ENCODE data around the gene CLDN11.

- no peak for TF ChIP-seq CHD1 (IDR thresholded peaks at IDR 0.05; ENCODE audit: low read depth, low read length)
- peak; percentile 39 to 95 (median 94) for TF ChIP-seq CTCF (IDR thresholded peaks at IDR 0.05; ENCODE audit: control extremely low read depth in 1 of 3, insufficient read depth in 1 of 3, low read depth in 1 of 3, low read length in 3 of 3)
- no peak for TF ChIP-seq EP300 (IDR thresholded peaks at IDR 0.05; ENCODE audit: borderline replicate concordance in 1 of 2, low read depth in 2 of 2, low read length in 2 of 2)
- TF ChIP-seq EZH2 (IDR thresholded peaks at IDR 0.05; ENCODE audit: low read depth, low read length, severe bottlenecking): no peak
- no peak for TF ChIP-seq EGR1 (IDR thresholded peaks at IDR 0.05; ENCODE audit: borderline replicate concordance, low read depth, low read length)
- no peak for TF ChIP-seq POLR2AphosphoS5 (IDR thresholded peaks at IDR 0.05; ENCODE audit: low read depth, low read length)
- no peak for TF ChIP-seq E2F6 (IDR thresholded peaks at IDR 0.05)
- TF ChIP-seq RNF2 (IDR thresholded peaks at IDR 0.05; ENCODE audit: borderline replicate concordance, low read depth, low read length, missing control alignments, poor library complexity, severe bottlenecking): no peak
- TF ChIP-seq SIN3A (conservative IDR thresholded peaks at IDR 0.05 in 1 of 2, IDR thresholded peaks at IDR 0.05 in 1 of 2; ENCODE audit: low read depth in 1 of 2, low read length in 2 of 2): no peak
- TF ChIP-seq YY1 (IDR thresholded peaks at IDR 0.05; ENCODE audit: low read depth, low read length): no peak
- no peak for TF ChIP-seq CREB1 (IDR thresholded peaks at IDR 0.05)
- TF ChIP-seq JUN (IDR thresholded peaks at IDR 0.05; ENCODE audit: low read depth, low read length): no peak
- TF ChIP-seq CEBPB (IDR thresholded peaks at IDR 0.05; ENCODE audit: low read depth, low read length): no peak
- no peak for TF ChIP-seq NANOG (IDR thresholded peaks at IDR 0.05; ENCODE audit: insufficient read depth, low read depth, low read length, poor library complexity, severe bottlenecking)
Measured at GRCh38 chr3:170414202-170414663, 4.4 kb upstream of the CLDN11 start.

Data from H1 (cell line).